GM18867 (cell line): ENCODE measurements around the gene PTPN6.
A peak's percentile ranks its signal among the peaks of the same experiment; 100 is the strongest.

Experiments used
- ATAC-seq: cut with Tn5 transposase; IDR thresholded peaks from one replicate; pipeline ENCODE4 v1.9.1; 2021; ENCODE audit warnings: mild to moderate bottlenecking, moderate library complexity; ENCODE audit not compliant: unreplicated experiment

PTPN6 gene

GRCh38 chr12:6954316-6955107, 3.4 kb downstream of the PTPN6 start:
- no peak for ATAC-seq

- ATAC-seq = no peak
Observed at GRCh38 chr12:6955108-6956020, 4.2 kb downstream of the PTPN6 start.

GRCh38 chr12:6956021-6956727, 5.0 kb downstream of the PTPN6 start:
- no peak for ATAC-seq

GRCh38 chr12:6957151-6957701, 6.1 kb downstream of the PTPN6 start:
- ATAC-seq = no peak

GRCh38 chr12:6957741-6958608, 6.8 kb downstream of the PTPN6 start:
- no peak for ATAC-seq

GRCh38 chr12:6958609-6959057, 7.5 kb downstream of the PTPN6 start:
- no peak for ATAC-seq

GRCh38 chr12:6959058-6959804, 8.1 kb downstream of the PTPN6 start:
- peak; percentile 38 for ATAC-seq

GRCh38 chr12:6959805-6960592, 8.8 kb downstream of the PTPN6 start:
- no peak for ATAC-seq

- ATAC-seq = no peak
Observed at GRCh38 chr12:6960593-6961277, 9.6 kb downstream of the PTPN6 start.

- peak; percentile 20 for ATAC-seq
Observed at GRCh38 chr12:6961278-6961694, 10.1 kb downstream of the PTPN6 start.

GRCh38 chr12:6961695-6962284, 10.6 kb downstream of the PTPN6 start:
- peak; percentile 11 for ATAC-seq

- ATAC-seq = no peak
Observed at GRCh38 chr12:6962285-6963015, 11.3 kb downstream of the PTPN6 start.

- ATAC-seq = no peak
Observed at GRCh38 chr12:6963016-6963731, 12.0 kb downstream of the PTPN6 start.

GRCh38 chr12:6963791-6964413, 12.7 kb downstream of the PTPN6 start:
- no peak for ATAC-seq

- no peak for ATAC-seq
Observed at GRCh38 chr12:6964605-6965025, 13.5 kb downstream of the PTPN6 start.
